NT2/D1 (cell line): ENCODE data around the gene ENOX1.

Source experiments
- DNase-seq: peaks from one replicate; pipeline ENCODE4 v3.0.0-alpha.2; 2011; ENCODE audit warnings: low read depth, low spot score
- H3K27me3 ChIP-seq: 2 replicates; pipeline ENCODE4 v1.6.0; 2011; ENCODE audit warnings: mild to moderate bottlenecking; ENCODE audit not compliant: insufficient read length, insufficient read depth
- H3K36me3 ChIP-seq: 2 replicates; pipeline ENCODE4 v1.6.1; 2011; ENCODE audit warnings: mild to moderate bottlenecking, low read length, mixed read lengths; ENCODE audit not compliant: insufficient read depth, insufficient read length
- H3K4me1 ChIP-seq: 2 replicates; pipeline ENCODE4 v1.5.1; 2011; ENCODE audit not compliant: insufficient read depth, insufficient read length
- H3K4me3 ChIP-seq: 2 replicates; pipeline ENCODE4 v1.5.1; 2011; ENCODE audit warnings: low read depth; ENCODE audit not compliant: insufficient read length
- H3K9ac ChIP-seq: 2 replicates; pipeline ENCODE4 v1.6.0; 2011; ENCODE audit warnings: low read depth; ENCODE audit not compliant: insufficient read length
- H3K9me3 ChIP-seq: 2 replicates; pipeline ENCODE4 v1.5.1; 2011; ENCODE audit warnings: mild to moderate bottlenecking, low read length; ENCODE audit not compliant: insufficient read depth
- SUZ12 ChIP-seq: IDR thresholded peaks from 2 replicates; pipeline ENCODE4 v1.6.1; 2011; ENCODE audit not compliant: insufficient read length, insufficient read depth; ENCODE audit errors: extremely low read depth
- YY1 ChIP-seq: IDR thresholded peaks from 2 replicates; pipeline ENCODE4 v1.6.1; 2011; ENCODE audit not compliant: insufficient read length, insufficient read depth
- ZNF274 ChIP-seq: IDR thresholded peaks from 2 replicates; pipeline ENCODE4 v1.6.1; 2011; ENCODE audit warnings: mild to moderate bottlenecking, low read depth, low read length

The ENOX1 gene

GRCh38 chr13:43494206-43494605 is 292.6 kb downstream of the ENOX1 start:
- H3K36me3 ChIP-seq = no peaks in the 10 kb centered on the region
- no peak overlapping the region for H3K4me3 ChIP-seq
- H3K4me1 ChIP-seq = no peaks in the 10 kb centered on the region
- no peaks in the 10 kb centered on the region for H3K27me3 ChIP-seq
- DNase-seq = no peak
- H3K9ac ChIP-seq = no peak overlapping the region
- H3K9me3 ChIP-seq = peaks cover 4% of the 10 kb centered on the region; the same call in 1 of the 2 replicates
- TF ChIP-seq SUZ12 (no peak), YY1 (no peak), ZNF274 (no peak)

- no peak overlapping the region for H3K4me3 ChIP-seq
- H3K27me3 ChIP-seq = no peaks in the 10 kb centered on the region
- H3K4me1 ChIP-seq = no peaks in the 10 kb centered on the region
- no peak for TF ChIP-seq ZNF274
- TF ChIP-seq SUZ12 = no peak
- TF ChIP-seq YY1 = no peak
- DNase-seq = peak; percentile 32
- H3K36me3 ChIP-seq = no peaks in the 10 kb centered on the region
- peaks cover 4% of the 10 kb centered on the region; the same call in 1 of the 2 replicates for H3K9me3 ChIP-seq
- H3K9ac ChIP-seq = no peak overlapping the region
Observed at GRCh38 chr13:43493496-43494000, 293.2 kb downstream of the ENOX1 start.

GRCh38 chr13:43492745-43493144 is 294.0 kb downstream of the ENOX1 start:
- Histone ChIP-seq H3K27me3 (no peaks in the 10 kb centered on the region), H3K4me3 (no peak overlapping the region), H3K36me3 (no peaks in the 10 kb centered on the region), H3K9ac (no peak overlapping the region), H3K4me1 (no peaks in the 10 kb centered on the region), H3K9me3 (peaks cover 4% of the 10 kb centered on the region; the same call in 1 of the 2 replicates)
- TF ChIP-seq YY1 = no peak
- no peak for TF ChIP-seq SUZ12
- no peak for TF ChIP-seq ZNF274
- DNase-seq = no peak

GRCh38 chr13:43492311-43492710 is 294.5 kb downstream of the ENOX1 start:
- no peak for TF ChIP-seq SUZ12
- no peak for TF ChIP-seq ZNF274
- TF ChIP-seq YY1 = no peak
- Histone ChIP-seq H3K36me3 (no peaks in the 10 kb centered on the region), H3K4me1 (no peaks in the 10 kb centered on the region), H3K9me3 (peaks cover 4% of the 10 kb centered on the region; the same call in 1 of the 2 replicates), H3K27me3 (no peaks in the 10 kb centered on the region), H3K4me3 (no peak overlapping the region), H3K9ac (no peak overlapping the region)
- no peak for DNase-seq

- H3K4me1 ChIP-seq = no peaks in the 10 kb centered on the region
- no peaks in the 10 kb centered on the region for H3K36me3 ChIP-seq
- no peak for DNase-seq
- TF ChIP-seq ZNF274 (no peak), YY1 (no peak), SUZ12 (no peak)
- H3K9ac ChIP-seq = no peak overlapping the region
- H3K4me3 ChIP-seq = no peak overlapping the region
- peaks cover 4% of the 10 kb centered on the region; the same call in 1 of the 2 replicates for H3K9me3 ChIP-seq
- no peaks in the 10 kb centered on the region for H3K27me3 ChIP-seq
Observed at GRCh38 chr13:43489233-43489632, 297.5 kb downstream of the ENOX1 start.

- TF ChIP-seq ZNF274 (no peak), SUZ12 (no peak), YY1 (no peak)
- peaks cover 3% of the 10 kb centered on the region; the same call in 1 of the 2 replicates for H3K9me3 ChIP-seq
- H3K4me3 ChIP-seq = no peak overlapping the region
- DNase-seq = no peak
- no peak overlapping the region for H3K9ac ChIP-seq
- no peaks in the 10 kb centered on the region for H3K27me3 ChIP-seq
- H3K36me3 ChIP-seq = no peaks in the 10 kb centered on the region
- H3K4me1 ChIP-seq = no peaks in the 10 kb centered on the region
Observed at GRCh38 chr13:43487885-43488284, 298.9 kb downstream of the ENOX1 start.

- H3K27me3 ChIP-seq = no peaks in the 10 kb centered on the region
- DNase-seq = no peak
- H3K36me3 ChIP-seq = no peaks in the 10 kb centered on the region
- no peaks in the 10 kb centered on the region; the same call in 1 of the 2 replicates for H3K9me3 ChIP-seq
- TF ChIP-seq YY1 = no peak
- no peaks in the 10 kb centered on the region for H3K4me1 ChIP-seq
- H3K4me3 ChIP-seq = no peak overlapping the region
- H3K9ac ChIP-seq = no peak overlapping the region
Observed at GRCh38 chr13:43487461-43487860, 299.3 kb downstream of the ENOX1 start.
